Spleen (tissue), 3 donors: ENCODE results near the gene EVC.

Experiments used
- POLR2A ChIP-seq, 3 donors: fragments of 450-650 bp; IDR thresholded peaks; one replicate each; pipeline ENCODE4 v1.5.1; 2017; ENCODE audit warnings: antibody characterized with exemption in 3 of 3, mild to moderate bottlenecking in 1 of 3
- POLR2AphosphoS5 ChIP-seq, 3 donors: sonication (generic); formaldehyde crosslinking; IDR thresholded peaks; one replicate each; pipeline ENCODE4 v1.5.1; 2017; ENCODE audit warnings: antibody characterized with exemption in 3 of 3

DNA sequence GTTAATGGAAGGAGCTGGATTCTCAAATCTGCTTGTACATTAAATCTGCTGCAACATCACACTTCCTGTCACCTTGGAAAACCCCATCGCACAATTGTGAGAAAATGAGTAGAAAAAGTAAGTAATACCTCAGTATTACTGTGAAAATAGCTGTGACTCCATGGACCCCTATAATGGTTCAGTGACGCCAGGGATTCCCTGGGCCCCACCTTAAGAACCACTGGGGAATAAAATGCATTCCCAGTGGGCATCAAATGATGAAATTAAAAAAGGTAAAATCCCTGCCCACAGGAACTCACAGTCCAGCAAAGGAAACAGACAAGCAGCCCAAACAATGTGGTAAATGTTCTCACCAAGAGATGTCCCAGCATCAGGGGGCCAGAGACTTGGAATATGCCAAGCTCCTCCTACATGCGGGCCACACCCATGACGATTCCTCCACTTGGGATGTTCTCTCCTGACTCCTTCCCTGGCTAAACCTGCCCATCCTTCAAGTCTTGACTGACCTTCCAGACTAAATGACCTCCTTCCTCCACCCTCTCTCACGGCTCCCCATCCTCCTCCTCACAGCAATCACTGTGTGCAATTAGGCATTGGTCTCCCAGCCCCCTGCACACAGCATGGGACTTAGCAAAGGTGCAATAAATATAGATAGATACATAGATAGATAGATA lies 5.2 kb upstream of the EVC start:
- TF ChIP-seq POLR2A (IDR thresholded peaks at IDR 0.05) (no peak), POLR2AphosphoS5 (IDR thresholded peaks at IDR 0.05) (no peak)
